Endothelial cell of hepatic sinusoid (primary cell): Measurements from ENCODE around the gene KRTAP27-1.

Experiments
- in situ Hi-C: cut with HindIII; loops from 2 replicates; pipeline ENCODE4 v1.10.0; 2017; ENCODE audit warnings: low sequenced_read_pairs

The KRTAP27-1 gene

GRCh38 chr21:30337276-30337744, at the start of gene KRTAP27-1:
TSS of gene KRTAP27-1 (minus strand) at chr21:30337694. CDS start at chr21:30337668, 26 bp downstream.
- in situ Hi-C loops, result no loop called here

- in situ Hi-C loops, result no loop called here
These were observed 44.7 kb upstream of the KRTAP27-1 start for GRCh38 chr21:30382201-30382600.

GRCh38 chr21:30372139-30372770, 34.8 kb upstream of the KRTAP27-1 start, which contains the start of gene KRTAP13-2:
TSS of gene KRTAP13-2 (minus strand) at chr21:30372271. CDS start at chr21:30372213, 58 bp downstream.
- in situ Hi-C loops, result no loop called here

- in situ Hi-C loops, result no loop called here
These were observed 18.4 kb upstream of the KRTAP27-1 start for GRCh38 chr21:30355906-30356305.

GRCh38 chr21:30354308-30355005, 17.0 kb upstream of the KRTAP27-1 start:
- in situ Hi-C loops, result no loop called here

- in situ Hi-C loops, result no loop called here
These were observed 14.0 kb upstream of the KRTAP27-1 start for GRCh38 chr21:30351534-30351933.

- in situ Hi-C loops, result no loop called here
These were observed 12.1 kb upstream of the KRTAP27-1 start for GRCh38 chr21:30349572-30349971.

- in situ Hi-C loops, result no loop called here
These were observed 11.0 kb upstream of the KRTAP27-1 start, which contains the start of gene KRTAP23-1 for GRCh38 chr21:30348506-30348905. TSS of gene KRTAP23-1 (minus strand) at chr21:30348606. CDS start at chr21:30348606, 0 bp downstream.

- in situ Hi-C loops, result no loop called here
These were observed 7.5 kb upstream of the KRTAP27-1 start for GRCh38 chr21:30345014-30345413.

- in situ Hi-C loops, result no loop called here
These were observed 3.5 kb upstream of the KRTAP27-1 start for GRCh38 chr21:30340714-30341573.

- in situ Hi-C loops, result no loop called here
These were observed 1.2 kb upstream of the KRTAP27-1 start for GRCh38 chr21:30338717-30339116.

- in situ Hi-C loops, result no loop called here
These were observed 278 bp upstream of the KRTAP27-1 start for GRCh38 chr21:30337772-30338171.

GRCh38 chr21:30336596-30336995, 898 bp downstream of the KRTAP27-1 start:
- in situ Hi-C loops, result no loop called here

- in situ Hi-C loops, result no loop called here
These were observed 3.8 kb downstream of the KRTAP27-1 start for GRCh38 chr21:30333736-30334135.

- in situ Hi-C loops, result no loop called here
These were observed 4.8 kb downstream of the KRTAP27-1 start for GRCh38 chr21:30332681-30333080.

GRCh38 chr21:30329203-30329875, 8.2 kb downstream of the KRTAP27-1 start:
- in situ Hi-C loops, result no loop called here

GRCh38 chr21:30326390-30326789, 11.1 kb downstream of the KRTAP27-1 start:
- in situ Hi-C loops, result no loop called here

- in situ Hi-C loops, result no loop called here
These were observed 17.3 kb downstream of the KRTAP27-1 start, which contains the start of gene KRTAP26-1 for GRCh38 chr21:30320215-30320614. TSS of gene KRTAP26-1 (minus strand) at chr21:30320315. CDS start at chr21:30320035, 280 bp downstream.

GRCh38 chr21:30315701-30316100, 21.8 kb downstream of the KRTAP27-1 start:
- in situ Hi-C loops, result no loop called here

GRCh38 chr21:30306884-30307283, 30.6 kb downstream of the KRTAP27-1 start:
- in situ Hi-C loops, result no loop called here
